Astrocyte of the cerebellum (primary cell): ENCODE results near the gene ITM2A.

Source experiments
- DNase-seq: peaks from one replicate; pipeline ENCODE4 v3.0.0-alpha.2; 2011; ENCODE audit warnings: low read depth
- H3K4me3 ChIP-seq: 2 replicates; pipeline ENCODE4 v1.5.1; 2011; ENCODE audit warnings: mild to moderate bottlenecking, low read depth, low read length, moderate library complexity
- CTCF ChIP-seq: IDR thresholded peaks from 2 replicates; pipeline ENCODE4 v1.5.1; 2012; ENCODE audit warnings: low read length, low read depth, moderate library complexity, mild to moderate bottlenecking; ENCODE audit errors: missing control alignments
- in situ Hi-C: cut with HindIII; loops from 2 replicates; pipeline ENCODE4 v1.10.0; 2017; ENCODE audit warnings: low sequenced_read_pairs

ITM2A gene

GRCh38 chrX:79408623-79409322, 41.6 kb upstream of the ITM2A start:
- H3K4me3 ChIP-seq, result no peak overlapping the region
- no peak for TF ChIP-seq CTCF
- in situ Hi-C loops, result no loop called here
- no peak for DNase-seq

- in situ Hi-C loops, result no loop called here
- no peak for TF ChIP-seq CTCF
- no peak overlapping the region for H3K4me3 ChIP-seq
- no peak for DNase-seq
Observed at GRCh38 chrX:79400623-79401022, 33.5 kb upstream of the ITM2A start.

- in situ Hi-C loops, result no loop called here
- DNase-seq, result no peak
- TF ChIP-seq CTCF, result no peak
- no peak overlapping the region for H3K4me3 ChIP-seq
Observed at GRCh38 chrX:79375340-79375739, 8.2 kb upstream of the ITM2A start.

GRCh38 chrX:79371640-79372039, 4.5 kb upstream of the ITM2A start:
- no peak for TF ChIP-seq CTCF
- in situ Hi-C loops, result no loop called here
- DNase-seq, result no peak
- no peak overlapping the region for H3K4me3 ChIP-seq

GRCh38 chrX:79371101-79371500, 4.0 kb upstream of the ITM2A start:
- in situ Hi-C loops, result no loop called here
- no peak overlapping the region for H3K4me3 ChIP-seq
- DNase-seq, result no peak
- no peak for TF ChIP-seq CTCF

- in situ Hi-C loops, result no loop called here
- TF ChIP-seq CTCF, result no peak
- H3K4me3 ChIP-seq, result no peak overlapping the region
- no peak for DNase-seq
Observed at GRCh38 chrX:79369871-79370270, 2.7 kb upstream of the ITM2A start.
